Ovary (tissue), 9 donors: ENCODE measurements around the gene RPN2. TPM values are rescaled to one million over a fixed set of nuclear protein-coding genes. Genes with fewer than 3 reads are reported as not detected.

Experiments used
- DNase-seq, 5 donors: peaks; one replicate each; pipeline ENCODE4 v3.0.0-alpha.2; 2019 to 2020
- H3K27ac ChIP-seq, 2 donors: fragments of 200-600 bp; one replicate each; pipeline versions ENCODE4 v1.5.1 to v1.8.0; 2019 to 2022
- H3K27me3 ChIP-seq: fragments of 200-600 bp; one replicate; pipeline ENCODE4 v1.8.0; 2022
- H3K36me3 ChIP-seq: fragments of 200-600 bp; sonication (generic); one replicate; pipeline ENCODE4 v1.5.1; 2019
- H3K4me1 ChIP-seq: one replicate; pipeline ENCODE4 v1.8.1; 2013; ENCODE audit warnings: mild to moderate bottlenecking, moderate library complexity; ENCODE audit not compliant: insufficient read depth
- H3K4me3 ChIP-seq: fragments of 200-600 bp; sonication (generic); one replicate; pipeline ENCODE4 v1.5.1; 2017
- H3K9me3 ChIP-seq, 2 donors: fragments of 200-600 bp in 1 of 2; sonication (generic) in 1 of 2; one replicate each; pipeline versions ENCODE4 v1.5.1 to v1.8.1; 2013 to 2019; ENCODE audit warnings: mild to moderate bottlenecking in 1 of 2, moderate library complexity in 1 of 2
- EP300 ChIP-seq: sonication (generic); formaldehyde crosslinking; IDR thresholded peaks from one replicate; pipeline ENCODE4 v1.6.1; 2017; ENCODE audit warnings: antibody characterized with exemption
- whole genome bisulfite sequencing, 3 donors: extraction: QIAGEN DNeasy Blood & Tissue Kit in 1 of 3; methylation state at CpG; one replicate each; pipeline versions ENCODE4 v1.1.5 to v1.1.7; 2013 to 2017; 5-methylcytosine and 5-hydroxymethylcytosine counted together
- intact Hi-C, 4 donors: fragments of 100-400 bp; cut with DNase I; formaldehyde crosslinking; loops; one replicate each; pipeline versions ENCODE4 v1.11.0 to v1.15.1; 2022 to 2023
- polyA plus RNA-seq, 2 donors: library from polyadenylated mRNA; stranded (reverse); fragments of 200-250 nt in 1 of 2; fragments of 350-450 nt in 1 of 2; fragmentation: Illumina TruSeq in 1 of 2; extraction: RNeasy Lipid Tissue Mini Kit (QIAGEN cat#74804) in 1 of 2; gene quantifications; one replicate each; pipeline ENCODE4 v1.2.3, GENCODE V29; 2013 to 2014
- total RNA-seq, 7 donors: library from RNA; depleted of rRNA in 2 of 7; stranded (reverse); fragments of >200 nt in 2 of 7; fragmentation: NEBNext Ultra II Directional in 3 of 7; extraction: Animal tissue kit (Norgen Biotek cat#: 25700) in 3 of 7; gene quantifications; one replicate each; pipeline versions ENCODE4 v1.1.0 to v1.2.4, GENCODE V29; 2016 to 2023
- donor health status: DM: no; HTN: no; CAD: no; lungs with moderate emphysema.
- donor health status: DM: no; HTN: no; CAD: no.
- donor health status: Bipolar disorder and iron deficiency.
- donor health status: DM: yes; HTN: yes; CAD: no.
- donor health status: DM: no; HTN: no; CAD: no.
- donor health status: DM: yes; HTN: yes; CAD: no.

The RPN2 gene
- total and polyA plus RNA-seq, 9 donors = 58.3 to 213 (median 102) TPM

- no peak for TF ChIP-seq EP300
- Histone ChIP-seq H3K36me3 (no peaks in the 10 kb centered on the region), H3K4me3 (no peak overlapping the region), H3K4me1 (peaks cover 2% of the 10 kb centered on the region), H3K9me3 (no peaks in the 10 kb centered on the region), H3K27ac (no peak overlapping the region), H3K27me3 (no peaks in the 10 kb centered on the region)
- peak in 1 of 5 donors; percentile 7 for DNase-seq
- WGBS, 3 donors = 79 to 82% (median 80%) methylated on average over 4 of the region's 4 CpGs
- intact Hi-C loops = loop anchor here in 2 of 4 donors (5.0 kb wide), 2 partner anchors 49 to 94 kb away; no protein-coding TSS in a partner anchor
Measured at GRCh38 chr20:37288091-37288490, 109.0 kb downstream of the RPN2 start.

GRCh38 chr20:37290158-37290810 lies 111.2 kb downstream of the RPN2 start:
- DNase-seq = peak in 1 of 5 donors; percentile 13
- H3K27ac ChIP-seq = peak overlapping the region; percentile 85 to 90
- 46 to 63% (median 57%) methylated on average over 21 of the region's 21 CpGs for WGBS, 3 donors
- no peaks in the 10 kb centered on the region for H3K27me3 ChIP-seq
- intact Hi-C loops = loop anchor here in 1 of 4 donors (10.0 kb wide), 1 partner anchor 55 kb away; the partner anchor contains the start of gene SRC
- H3K36me3 ChIP-seq = no peaks in the 10 kb centered on the region
- no peak for TF ChIP-seq EP300
- H3K4me3 ChIP-seq = peak overlapping the region; percentile 82
- H3K4me1 ChIP-seq = peaks cover 4% of the 10 kb centered on the region
- peaks cover 0 to 4% of the 10 kb centered on the region in 2 donors for H3K9me3 ChIP-seq

Other genes starting within 250 kb of the RPN2 start
- 100 to 1,000 TPM in 4 of 7 donors, 10 to 100 TPM in 3; 25.4 to 161 (median 103) TPM for gene SAMHD1, start 227.6 kb upstream of the RPN2 start, total RNA-seq
- gene SAMHD1, start 227.6 kb upstream of the RPN2 start, polyA plus RNA-seq = 100 to 1,000 TPM in 1 of 2 donors, 10 to 100 TPM in 1; 43.7 to 184 TPM
- 10 to 100 TPM in 3 of 7 donors, 1 to 10 TPM in 4; 3.0 to 11.1 (median 8.8) TPM for gene RBL1, start 83.3 kb upstream of the RPN2 start, total RNA-seq
- gene RBL1, start 83.3 kb upstream of the RPN2 start, polyA plus RNA-seq = 1 to 10 TPM; 3.2 to 4.3 TPM
- gene MROH8, start 218 bp downstream of the RPN2 start, total RNA-seq = 1 to 10 TPM; 2.3 to 6.4 (median 4.7) TPM
- gene MROH8, start 218 bp downstream of the RPN2 start, polyA plus RNA-seq = 1 to 10 TPM; 2.3 to 5.1 TPM
- not detected for gene GHRH, start 82.5 kb downstream of the RPN2 start, total RNA-seq
- gene GHRH, start 82.5 kb downstream of the RPN2 start, polyA plus RNA-seq = not detected
- gene MANBAL, start 110.3 kb downstream of the RPN2 start, total RNA-seq = 10 to 100 TPM; 27.1 to 66.0 (median 52.1) TPM
- gene MANBAL, start 110.3 kb downstream of the RPN2 start, polyA plus RNA-seq = 10 to 100 TPM; 73.7 to 89.2 TPM
- 10 to 100 TPM; 23.1 to 72.7 (median 45.5) TPM for gene SRC, start 166.8 kb downstream of the RPN2 start, total RNA-seq
- 10 to 100 TPM; 17.0 to 27.0 TPM for gene SRC, start 166.8 kb downstream of the RPN2 start, polyA plus RNA-seq